CD14-positive monocyte (primary cell): ENCODE results near the gene FAM20C. TPM values are rescaled to one million over a fixed set of nuclear protein-coding genes. Genes with fewer than 3 reads are reported as not detected.
A peak's percentile ranks its signal among the peaks of the same experiment; 100 is the strongest.

Experiments
- DNase-seq, 3 donors: peaks; one replicate each; pipeline ENCODE4 v3.0.0-alpha.2; 2011 to 2022
- H2AFZ ChIP-seq: 2 replicates; pipeline ENCODE4 v1.6.0; 2012; ENCODE audit warnings: mild to moderate bottlenecking, low read depth, low read length, inconsistent platforms; ENCODE audit not compliant: insufficient read depth, poor library complexity, severe bottlenecking
- H3K27ac ChIP-seq, 2 donors: 1 replicate in 1 of 2; 2 replicates in 1 of 2; pipeline ENCODE4 v1.5.1; 2012 to 2013; ENCODE audit warnings: low read length in 2 of 2, control low read depth in 1 of 2, inconsistent platforms in 1 of 2, low read depth in 1 of 2, mild to moderate bottlenecking in 1 of 2
- H3K27me3 ChIP-seq, 2 donors: one replicate each; pipeline versions ENCODE4 v1.6.0 to v1.6.1; 2011 to 2013; ENCODE audit warnings: low read length in 2 of 2; ENCODE audit not compliant: control insufficient read depth in 2 of 2, insufficient read depth in 2 of 2
- H3K36me3 ChIP-seq, 2 donors: replicated peaks in 1 of 2; 1 replicate in 1 of 2; 2 replicates in 1 of 2; pipeline versions ENCODE4 v1.5.1 to v1.6.1; 2012 to 2013; ENCODE audit warnings: low read length in 2 of 2, control low read depth in 1 of 2, inconsistent platforms in 1 of 2, mild to moderate bottlenecking in 1 of 2; ENCODE audit not compliant: insufficient read depth in 2 of 2, control insufficient read depth in 1 of 2
- H3K4me1 ChIP-seq, 2 donors: 1 replicate in 1 of 2; 2 replicates in 1 of 2; pipeline versions ENCODE4 v1.5.1 to v1.6.1; 2012 to 2013; ENCODE audit warnings: low read length in 2 of 2, control low read depth in 1 of 2, inconsistent platforms in 1 of 2, mild to moderate bottlenecking in 1 of 2, moderate library complexity in 1 of 2; ENCODE audit not compliant: insufficient read depth in 2 of 2, control insufficient read depth in 1 of 2
- H3K4me2 ChIP-seq: replicated peaks from 2 replicates; pipeline ENCODE3; 2012; ENCODE audit warnings: low read length, moderate library complexity, mild to moderate bottlenecking; ENCODE audit not compliant: poor library complexity, severe bottlenecking; ENCODE audit errors: extremely low read depth
- H3K4me3 ChIP-seq, 3 experiments: fragments of 200-600 bp in 1 of 3; sonication (generic) in 1 of 3; replicated peaks in 1 of 3; 1 replicate in 2 of 3; 2 replicates in 1 of 3; pipeline ENCODE4 v1.5.1; 2011 to 2013; ENCODE audit warnings: low read length in 3 of 3, mild to moderate bottlenecking in 3 of 3, control low read depth in 2 of 3, low read depth in 2 of 3, inconsistent platforms in 1 of 3, moderate library complexity in 1 of 3
- H3K79me2 ChIP-seq: 2 replicates; pipeline ENCODE4 v1.6.0; 2012; ENCODE audit warnings: mild to moderate bottlenecking, control low read depth, inconsistent platforms, low read length, moderate library complexity; ENCODE audit not compliant: insufficient read depth
- H3K9ac ChIP-seq: 2 replicates; pipeline ENCODE4 v1.6.0; 2017; ENCODE audit warnings: low read length, mild to moderate bottlenecking; ENCODE audit not compliant: insufficient read depth, poor library complexity, severe bottlenecking
- H3K9me3 ChIP-seq, 2 donors: replicated peaks in 1 of 2; 1 replicate in 1 of 2; 2 replicates in 1 of 2; pipeline versions ENCODE4 v1.5.1 to v1.6.1; 2012 to 2013; ENCODE audit warnings: low read length in 2 of 2, control low read depth in 1 of 2; ENCODE audit not compliant: control insufficient read depth in 1 of 2, insufficient read depth in 1 of 2
- H4K20me1 ChIP-seq: 2 replicates; pipeline ENCODE4 v1.6.0; 2012; ENCODE audit warnings: mild to moderate bottlenecking, low read length, control low read depth, moderate library complexity; ENCODE audit not compliant: insufficient read depth
- H3K27ac Mint-ChIP-seq, 7 donors: one replicate each; pipeline ENCODE4 v1.8.0; 2020; ENCODE audit warnings: mild to moderate bottlenecking in 7 of 7, mixed read lengths in 7 of 7, moderate library complexity in 6 of 7, inconsistent platforms in 2 of 7
- H3K27me3 Mint-ChIP-seq, 3 donors: one replicate each; pipeline ENCODE4 v1.8.0; 2021 to 2022; ENCODE audit warnings: low read depth in 3 of 3, mild to moderate bottlenecking in 3 of 3, mixed read lengths in 3 of 3, moderate library complexity in 3 of 3, inconsistent platforms in 1 of 3
- H3K36me3 Mint-ChIP-seq, 2 donors: one replicate each; pipeline ENCODE4 v1.8.0; 2020; ENCODE audit warnings: mixed read lengths in 2 of 2, inconsistent platforms in 1 of 2, mild to moderate bottlenecking in 1 of 2
- H3K4me1 Mint-ChIP-seq: one replicate; pipeline ENCODE4 v1.8.0; 2020; ENCODE audit warnings: mild to moderate bottlenecking, mixed read lengths
- H3K4me3 Mint-ChIP-seq, 2 donors: one replicate each; pipeline ENCODE4 v1.8.0; 2020; ENCODE audit warnings: mild to moderate bottlenecking in 2 of 2, mixed read lengths in 2 of 2, moderate library complexity in 1 of 2
- H3K9me3 Mint-ChIP-seq, 7 donors: one replicate each; pipeline ENCODE4 v1.8.0; 2020 to 2022; ENCODE audit warnings: mixed read lengths in 7 of 7, mild to moderate bottlenecking in 6 of 7, moderate library complexity in 6 of 7, inconsistent platforms in 2 of 7
- WGBS: methylation state at CpG from one replicate; pipeline ENCODE4 v1.1.5; 2013; ENCODE audit warnings: missing lambda C conversion rate; ENCODE audit not compliant: insufficient coverage; 5-methylcytosine and 5-hydroxymethylcytosine counted together
- intact Hi-C, 2 donors: fragments of 100-400 bp; cut with micrococcal nuclease; formaldehyde crosslinking; loops; one replicate each; pipeline versions ENCODE4 v1.15.0 to v1.15.1; 2023
- polyA plus RNA-seq, 3 donors: library from polyadenylated mRNA; depleted of rRNA in 1 of 3; unstranded in 2 of 3; stranded (reverse) in 1 of 3; fragments of 300-500 nt in 2 of 3; fragments of >200 nt in 1 of 3; fragmentation: Illumina TruSeq in 2 of 3; gene quantifications; 1 replicate in 2 of 3; 2 replicates in 1 of 3; pipeline ENCODE4 v1.2.3, GENCODE V29; 2012 to 2021
- TF ChIP-seq, protein P1 (sequence below): fragments of 200-600 bp; IDR thresholded peaks from one replicate; pipeline ENCODE4 v1.8.0; 2022; ENCODE audit warnings: antibody characterized with exemption, mild to moderate bottlenecking

Gene FAM20C
- polyA plus RNA-seq, 3 donors, result 1.2 to 32.2 (median 1.5) TPM

GRCh38 chr7:207418-208129 is 15.2 kb downstream of the FAM20C start:
- H3K27me3 Mint-ChIP-seq, result peaks cover 1 to 2% (median 2%) of the 10 kb centered on the region in 3 donors
- H3K36me3 Mint-ChIP-seq, result peaks cover 57 to 79% of the 10 kb centered on the region in 2 donors
- H3K4me3 ChIP-seq, result no peak overlapping the region
- no peak overlapping the region for H3K27ac ChIP-seq
- H3K4me1 ChIP-seq, result peaks cover 6 to 13% of the 10 kb centered on the region in 2 donors
- TF ChIP-seq, protein P1, sequence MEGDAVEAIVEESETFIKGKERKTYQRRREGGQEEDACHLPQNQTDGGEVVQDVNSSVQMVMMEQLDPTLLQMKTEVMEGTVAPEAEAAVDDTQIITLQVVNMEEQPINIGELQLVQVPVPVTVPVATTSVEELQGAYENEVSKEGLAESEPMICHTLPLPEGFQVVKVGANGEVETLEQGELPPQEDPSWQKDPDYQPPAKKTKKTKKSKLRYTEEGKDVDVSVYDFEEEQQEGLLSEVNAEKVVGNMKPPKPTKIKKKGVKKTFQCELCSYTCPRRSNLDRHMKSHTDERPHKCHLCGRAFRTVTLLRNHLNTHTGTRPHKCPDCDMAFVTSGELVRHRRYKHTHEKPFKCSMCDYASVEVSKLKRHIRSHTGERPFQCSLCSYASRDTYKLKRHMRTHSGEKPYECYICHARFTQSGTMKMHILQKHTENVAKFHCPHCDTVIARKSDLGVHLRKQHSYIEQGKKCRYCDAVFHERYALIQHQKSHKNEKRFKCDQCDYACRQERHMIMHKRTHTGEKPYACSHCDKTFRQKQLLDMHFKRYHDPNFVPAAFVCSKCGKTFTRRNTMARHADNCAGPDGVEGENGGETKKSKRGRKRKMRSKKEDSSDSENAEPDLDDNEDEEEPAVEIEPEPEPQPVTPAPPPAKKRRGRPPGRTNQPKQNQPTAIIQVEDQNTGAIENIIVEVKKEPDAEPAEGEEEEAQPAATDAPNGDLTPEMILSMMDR, result no peak
- no peaks in the 10 kb centered on the region for H3K27me3 ChIP-seq
- H3K9me3 ChIP-seq, result no peaks in the 10 kb centered on the region
- intact Hi-C loops, result no loop called here
- peaks cover 89% of the 10 kb centered on the region for H4K20me1 ChIP-seq
- no peak for DNase-seq
- no peak overlapping the region for H3K4me2 ChIP-seq
- no peak overlapping the region for H3K9ac ChIP-seq
- H3K27ac Mint-ChIP-seq, result peak overlapping the region in 2 of 7 donors; percentile 63 to 82
- H3K4me1 Mint-ChIP-seq, result peaks cover 11% of the 10 kb centered on the region
- H3K79me2 ChIP-seq, result peaks cover 4% of the 10 kb centered on the region
- no peak overlapping the region for H3K4me3 Mint-ChIP-seq
- H3K9me3 Mint-ChIP-seq, result peaks cover 0 to 18% (median 7%) of the 10 kb centered on the region in 7 donors
- peaks cover 28 to 88% of the 10 kb centered on the region in 2 donors for H3K36me3 ChIP-seq
- no peak overlapping the region for H2AFZ ChIP-seq
- WGBS, result 95% methylated on average over 35 of the region's 39 CpGs

- H3K27ac Mint-ChIP-seq, result peak overlapping the region in 2 of 7 donors; percentile 63 to 73
- Histone ChIP-seq H3K36me3 (peaks cover 24 to 88% of the 10 kb centered on the region in 2 donors), H3K4me3 (no peak overlapping the region), H3K4me2 (no peak overlapping the region), H3K27me3 (no peaks in the 10 kb centered on the region), H2AFZ (no peak overlapping the region), H3K9ac (no peak overlapping the region), H3K79me2 (peaks cover 4% of the 10 kb centered on the region), H3K27ac (no peak overlapping the region), H3K9me3 (no peaks in the 10 kb centered on the region), H4K20me1 (peaks cover 89% of the 10 kb centered on the region), H3K4me1 (peaks cover 6 to 13% of the 10 kb centered on the region in 2 donors)
- H3K4me1 Mint-ChIP-seq, result peaks cover 16% of the 10 kb centered on the region
- H3K9me3 Mint-ChIP-seq, result peaks cover 0 to 21% (median 7%) of the 10 kb centered on the region in 7 donors
- peaks cover 60 to 81% of the 10 kb centered on the region in 2 donors for H3K36me3 Mint-ChIP-seq
- no peak for DNase-seq
- H3K4me3 Mint-ChIP-seq, result no peak overlapping the region
- intact Hi-C loops, result no loop called here
- 98% methylated on average over 10 of the region's 10 CpGs for WGBS
- H3K27me3 Mint-ChIP-seq, result peaks cover 1 to 2% (median 2%) of the 10 kb centered on the region in 3 donors
- TF ChIP-seq, protein P1, result no peak
Measured at GRCh38 chr7:208130-208673, 15.8 kb downstream of the FAM20C start.
